ENCODE measurements around the gene TMEM108.

DNA sequence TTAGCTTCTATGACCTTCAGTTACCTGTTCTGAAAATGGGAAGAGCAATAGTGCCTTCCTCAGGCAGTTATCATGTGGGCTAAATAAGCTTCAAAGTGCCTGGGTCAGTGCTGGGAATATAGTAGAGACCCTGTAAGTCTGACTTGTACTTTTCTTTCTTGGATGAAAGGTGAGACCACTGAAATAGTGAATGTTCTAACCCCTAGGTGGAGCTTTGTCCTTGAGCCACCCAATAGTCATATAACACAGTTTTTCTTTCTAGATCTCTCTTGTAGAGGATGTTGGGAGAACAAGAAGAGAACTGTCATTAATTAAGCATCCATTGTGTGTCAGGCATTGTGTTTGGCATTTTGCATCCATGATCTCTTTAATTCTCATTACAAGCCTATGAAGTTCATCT lies 348.7 kb downstream of the TMEM108 start:
- TF ChIP-seq, protein P1, sequence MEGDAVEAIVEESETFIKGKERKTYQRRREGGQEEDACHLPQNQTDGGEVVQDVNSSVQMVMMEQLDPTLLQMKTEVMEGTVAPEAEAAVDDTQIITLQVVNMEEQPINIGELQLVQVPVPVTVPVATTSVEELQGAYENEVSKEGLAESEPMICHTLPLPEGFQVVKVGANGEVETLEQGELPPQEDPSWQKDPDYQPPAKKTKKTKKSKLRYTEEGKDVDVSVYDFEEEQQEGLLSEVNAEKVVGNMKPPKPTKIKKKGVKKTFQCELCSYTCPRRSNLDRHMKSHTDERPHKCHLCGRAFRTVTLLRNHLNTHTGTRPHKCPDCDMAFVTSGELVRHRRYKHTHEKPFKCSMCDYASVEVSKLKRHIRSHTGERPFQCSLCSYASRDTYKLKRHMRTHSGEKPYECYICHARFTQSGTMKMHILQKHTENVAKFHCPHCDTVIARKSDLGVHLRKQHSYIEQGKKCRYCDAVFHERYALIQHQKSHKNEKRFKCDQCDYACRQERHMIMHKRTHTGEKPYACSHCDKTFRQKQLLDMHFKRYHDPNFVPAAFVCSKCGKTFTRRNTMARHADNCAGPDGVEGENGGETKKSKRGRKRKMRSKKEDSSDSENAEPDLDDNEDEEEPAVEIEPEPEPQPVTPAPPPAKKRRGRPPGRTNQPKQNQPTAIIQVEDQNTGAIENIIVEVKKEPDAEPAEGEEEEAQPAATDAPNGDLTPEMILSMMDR (IDR thresholded peaks at IDR 0.05) = no peak; the same call in 1 of the 2 replicates
- TF ChIP-seq YY1 (IDR thresholded peaks at IDR 0.05; ENCODE audit: low read depth) (no peak), RAD21 (IDR thresholded peaks at IDR 0.05; ENCODE audit: low read length) (0 out of 2 replicates have a peak, but pooled peaks have one; percentile 20), GATA2 (CRISPR knock-in tag; IDR thresholded peaks at IDR 0.05) (no peak), JUND (IDR thresholded peaks at IDR 0.05) (no peak), TCF12 (IDR thresholded peaks at IDR 0.05) (no peak), SMC3 (IDR thresholded peaks at IDR 0.05; ENCODE audit: low read depth, low read length) (no peak)

All from SK-N-SH (cell line).